ENCODE measurements around the gene CCDC7.
"Not testable (repeated sequence)": the region's sequence is repeated elsewhere in the genome, so short reads cannot be mapped to it uniquely, and the experiment has no call there.

The CCDC7 gene

GRCh38 chr10:32598022-32598421, 152.1 kb downstream of the CCDC7 start:
- DNase-seq = not testable (repeated sequence)

- no peak for DNase-seq
Observed at GRCh38 chr10:32600317-32600716, 154.4 kb downstream of the CCDC7 start.

GRCh38 chr10:32601562-32601961, 155.6 kb downstream of the CCDC7 start:
- DNase-seq = not testable (repeated sequence)

GRCh38 chr10:32605787-32606186, 159.8 kb downstream of the CCDC7 start:
- no peak for DNase-seq

- DNase-seq = not testable (repeated sequence)
Observed at GRCh38 chr10:32610543-32610942, 164.6 kb downstream of the CCDC7 start.

- DNase-seq = no peak
Observed at GRCh38 chr10:32616438-32616837, 170.5 kb downstream of the CCDC7 start.

- DNase-seq = no peak
Observed at GRCh38 chr10:32618482-32618881, 172.5 kb downstream of the CCDC7 start.

- no peak for DNase-seq
Observed at GRCh38 chr10:32621969-32622368, 176.0 kb downstream of the CCDC7 start.

GRCh38 chr10:32622409-32622808, 176.5 kb downstream of the CCDC7 start:
- no peak for DNase-seq

GRCh38 chr10:32627183-32627582, 181.2 kb downstream of the CCDC7 start:
- DNase-seq = no peak

- DNase-seq = no peak
Observed at GRCh38 chr10:32629910-32630309, 184.0 kb downstream of the CCDC7 start.

GRCh38 chr10:32646535-32646934, 200.6 kb downstream of the CCDC7 start:
- DNase-seq = no peak

- no peak for DNase-seq
Observed at GRCh38 chr10:32650246-32650655, 204.3 kb downstream of the CCDC7 start.

GRCh38 chr10:32657430-32657829, 211.5 kb downstream of the CCDC7 start:
- not testable (repeated sequence) for DNase-seq

GRCh38 chr10:32661346-32661745, 215.4 kb downstream of the CCDC7 start:
- no peak for DNase-seq

- no peak for DNase-seq
Observed at GRCh38 chr10:32680803-32681557, 235.0 kb downstream of the CCDC7 start.

- DNase-seq = no peak
Observed at GRCh38 chr10:32684291-32684690, 238.4 kb downstream of the CCDC7 start.

GRCh38 chr10:32687116-32687515, 241.2 kb downstream of the CCDC7 start:
- no peak for DNase-seq

GRCh38 chr10:32687546-32687945, 241.6 kb downstream of the CCDC7 start:
- no peak for DNase-seq

GRCh38 chr10:32692174-32692573, 246.2 kb downstream of the CCDC7 start:
- no peak for DNase-seq

- no peak for DNase-seq
Observed at GRCh38 chr10:32693441-32693979, 247.6 kb downstream of the CCDC7 start.

- DNase-seq = not testable (repeated sequence)
Observed at GRCh38 chr10:32699683-32700082, 253.7 kb downstream of the CCDC7 start.

GRCh38 chr10:32713560-32713959, 267.6 kb downstream of the CCDC7 start:
- DNase-seq = no peak

GRCh38 chr10:32731527-32731926, 285.6 kb downstream of the CCDC7 start:
- no peak for DNase-seq

GRCh38 chr10:32738958-32739357, 293.0 kb downstream of the CCDC7 start:
- no peak for DNase-seq

All from NCI-H1694 treated with DMSO at 0.1 percent for 48 hours (cell line).